HCT116 (cell line): Measurements from ENCODE around the gene NXF1. TPM values are rescaled to one million over a fixed set of nuclear protein-coding genes. Genes with fewer than 3 reads are reported as not detected.

ENCODE experiments used
- ATAC-seq: fragments of 200-7000 bp; cut with Tn5 transposase; 2 replicates; pipeline ENCODE4 v1.9.1; 2020; ENCODE audit warnings: mild to moderate bottlenecking, moderate library complexity
- BruUV-seq: library from RNA; stranded (reverse); fragments of 400-500 nt; replicated peaks from 2 replicates; lab custom pipeline; 2021; lab: Mats Ljungman, UMichigan
- CTCF ChIA-PET: fragments of 300-600 bp; sonication (Branson Sonifier 250); formaldehyde crosslinking; loops from one replicate; lab custom pipeline; 2021; ENCODE audit warnings: antibody characterized with exemption; lab: Charles Lee
- POLR2A ChIA-PET: fragments of 300-600, 350-600 bp; sonication (Branson Sonifier 250); formaldehyde crosslinking; loops from one replicate; lab custom pipeline; 2021; ENCODE audit warnings: antibody characterized with exemption; lab: Charles Lee
- RAD21 ChIA-PET, 2 experiments: fragments of 300-600 bp; sonication (Branson Sonifier 250); formaldehyde crosslinking; loops; one replicate each; lab custom pipeline; 2023; ENCODE audit warnings: low total read pairs in 2 of 2; ENCODE audit not compliant: uncharacterized antibody in 2 of 2, unreplicated experiment in 2 of 2, low non-redundant PET in 1 of 2; lab: Charles Lee
- DNase-seq: peaks from one replicate; pipeline ENCODE4 v3.0.0-alpha.2; 2010; ENCODE audit warnings: low read depth, low spot score
- H2AFZ ChIP-seq: fragments of 200-600 bp; shearing (Covaris generic), sonication (generic); 2 replicates; pipeline ENCODE4 v1.6.1; 2017; ENCODE audit warnings: low read depth, mixed run types, mixed read lengths, antibody characterized with exemption, low read length; ENCODE audit not compliant: poor library complexity, severe bottlenecking
- H3K27ac ChIP-seq: 2 replicates; pipeline ENCODE4 v1.5.1; 2012; ENCODE audit warnings: low read depth, low read length
- H3K27me3 ChIP-seq: fragments of 200-600 bp; sonication (generic); 2 replicates; pipeline ENCODE4 v1.6.1; 2016; ENCODE audit warnings: mixed run types, low read length, mixed read lengths; ENCODE audit not compliant: insufficient read depth
- H3K36me3 ChIP-seq, 2 experiments: fragments of 200-500 bp in 1 of 2; fragments of 200-600 bp in 1 of 2; sonication (Bioruptor generic) in 1 of 2; sonication (generic) in 1 of 2; 2 replicates each; pipeline versions ENCODE4 v1.5.1 to v1.6.1; 2014 to 2016; ENCODE audit warnings: low read length in 2 of 2, inconsistent platforms in 1 of 2, mixed read lengths in 1 of 2, mixed run types in 1 of 2; ENCODE audit not compliant: insufficient read depth in 2 of 2, control insufficient read depth in 1 of 2
- H3K4me1 ChIP-seq, 2 experiments: fragments of 200-600 bp in 1 of 2; sonication (generic) in 1 of 2; 2 replicates each; pipeline versions ENCODE4 v1.5.1 to v1.6.1; 2012 to 2017; ENCODE audit warnings: low read length in 2 of 2, inconsistent platforms in 1 of 2, mild to moderate bottlenecking in 1 of 2, mixed read lengths in 1 of 2, mixed run types in 1 of 2, moderate library complexity in 1 of 2; ENCODE audit not compliant: insufficient read depth in 2 of 2, control insufficient read depth in 1 of 2
- H3K4me2 ChIP-seq: fragments of 200-600 bp; sonication (generic); 2 replicates; pipeline ENCODE4 v1.6.1; 2017; ENCODE audit warnings: mixed run types, low read length, mixed read lengths
- H3K4me3 ChIP-seq, 2 experiments: fragments of 200-600 bp in 1 of 2; sonication (generic) in 1 of 2; replicated peaks in 1 of 2; 2 replicates each; pipeline ENCODE4 v1.5.1; 2011 to 2016; ENCODE audit warnings: low read length in 2 of 2, control low read depth in 1 of 2, low read depth in 1 of 2, mild to moderate bottlenecking in 1 of 2, mixed read lengths in 1 of 2, mixed run types in 1 of 2
- H3K79me2 ChIP-seq: fragments of 200-600 bp; sonication (generic); 2 replicates; pipeline ENCODE4 v1.6.1; 2017; ENCODE audit warnings: mild to moderate bottlenecking, mixed run types, low read length, moderate library complexity, mixed read lengths; ENCODE audit not compliant: insufficient read depth
- H3K9ac ChIP-seq: fragments of 200-600 bp; sonication (generic); 2 replicates; pipeline ENCODE4 v1.6.1; 2016; ENCODE audit warnings: low read length, mixed read lengths
- H3K9me2 ChIP-seq: fragments of 200-600 bp; sonication (generic), shearing (Covaris generic); 2 replicates; pipeline ENCODE4 v1.6.1; 2017; ENCODE audit warnings: mixed run types, mild to moderate bottlenecking, moderate library complexity; ENCODE audit not compliant: insufficient read depth
- H3K9me3 ChIP-seq, 2 experiments: fragments of 200-500 bp in 1 of 2; fragments of 200-600 bp in 1 of 2; sonication (Bioruptor generic) in 1 of 2; sonication (generic) in 1 of 2; 2 replicates each; pipeline ENCODE4 v1.6.1; 2014 to 2017; ENCODE audit warnings: low read length in 2 of 2, mixed read lengths in 2 of 2, inconsistent platforms in 1 of 2, low read depth in 1 of 2, mild to moderate bottlenecking in 1 of 2, mixed run types in 1 of 2, moderate library complexity in 1 of 2; ENCODE audit not compliant: control insufficient read depth in 1 of 2, insufficient read depth in 1 of 2
- H4K20me1 ChIP-seq: fragments of 200-600 bp; sonication (generic), shearing (Covaris generic); 2 replicates; pipeline ENCODE4 v1.6.1; 2017; ENCODE audit warnings: mixed run types, mild to moderate bottlenecking, moderate library complexity; ENCODE audit not compliant: insufficient read depth
- ATF3 ChIP-seq: IDR thresholded peaks from 2 replicates; pipeline ENCODE4 v1.6.1; 2012
- ELF1 ChIP-seq: IDR thresholded peaks from 2 replicates; pipeline ENCODE4 v1.6.1; 2012; ENCODE audit warnings: low read depth, borderline replicate concordance
- RAD21 ChIP-seq: IDR thresholded peaks from 2 replicates; pipeline ENCODE4 v1.6.1; 2012; ENCODE audit warnings: low read depth, mild to moderate bottlenecking
- TCF7L2 ChIP-seq: IDR thresholded peaks from 2 replicates; pipeline ENCODE4 v1.7.0; 2011; ENCODE audit warnings: borderline replicate concordance, inconsistent platforms; ENCODE audit not compliant: insufficient read depth, insufficient read length; ENCODE audit errors: extremely low read depth
- ZBTB33 ChIP-seq: IDR thresholded peaks from 2 replicates; pipeline ENCODE4 v1.6.1; 2011; ENCODE audit warnings: mild to moderate bottlenecking, low read length, moderate library complexity; ENCODE audit not compliant: insufficient replicate concordance; ENCODE audit errors: extremely low read depth
- intact Hi-C: fragments of 100-400 bp; cut with micrococcal nuclease; formaldehyde crosslinking; loops from 2 replicates; pipeline ENCODE4 v1.10.0; 2022
- total RNA-seq: library from RNA; stranded (reverse); gene quantifications from one replicate; pipeline ENCODE4 v1.2.1, GENCODE V29; 2021; ENCODE audit not compliant: unreplicated experiment
- TF ChIP-seq, protein P1 (sequence below), 3 experiments: fragments of 200-600 bp in 1 of 3; sonication (generic) in 1 of 3; IDR thresholded peaks in 2 of 3; conservative IDR thresholded peaks in 1 of 3; 2 replicates each; pipeline ENCODE4 v1.5.1; 2012 to 2017; ENCODE audit warnings: low read depth in 2 of 3, low read length in 2 of 3, antibody characterized with exemption in 1 of 3, borderline replicate concordance in 1 of 3, control low read depth in 1 of 3, mild to moderate bottlenecking in 1 of 3, mixed read lengths in 1 of 3, mixed run types in 1 of 3, moderate library complexity in 1 of 3; ENCODE audit not compliant: insufficient read depth in 1 of 3

NXF1 gene
- total RNA-seq, 1 experiment from 2014 or later = 55.5 TPM

- Histone ChIP-seq H3K27ac (peak overlapping the region; percentile 98), H3K79me2 (peaks cover 45% of the 10 kb centered on the region), H2AFZ (no peak overlapping the region), H3K4me1 (peaks cover 21 to 38% of the 10 kb centered on the region in 2 experiments; a peak in 3 of 4 replicates), H3K4me2 (peak overlapping the region; percentile 91), H3K27me3 (no peaks in the 10 kb centered on the region), H4K20me1 (no peaks in the 10 kb centered on the region), H3K4me3 (peak overlapping the region; percentile 87 to 94), H3K9ac (peak overlapping the region; percentile 41), H3K36me3 (peaks cover 29 to 59% of the 10 kb centered on the region in 2 experiments), H3K9me2 (no peaks in the 10 kb centered on the region), H3K9me3 (no peaks in the 10 kb centered on the region)
- ChIA-PET CTCF (no interaction called here), RAD21 (no interaction called here), POLR2A (interaction anchor here (0.6 to 1.0 kb wide), 3 partner anchors 38 to 56 kb away, joined by 3 to 5 read pairs (median 4); partner anchors contain the start of genes STX5 and ZBTB3)
- intact Hi-C loops = no loop called here
- DNase-seq = no peak
- ATAC-seq = no peak
- BruUV-seq = no TSS peak
- TF ChIP-seq ZBTB33 (no peak), TCF7L2 (no peak), ELF1 (no peak), RAD21 (no peak), ATF3 (no peak)
- TF ChIP-seq, protein P1, sequence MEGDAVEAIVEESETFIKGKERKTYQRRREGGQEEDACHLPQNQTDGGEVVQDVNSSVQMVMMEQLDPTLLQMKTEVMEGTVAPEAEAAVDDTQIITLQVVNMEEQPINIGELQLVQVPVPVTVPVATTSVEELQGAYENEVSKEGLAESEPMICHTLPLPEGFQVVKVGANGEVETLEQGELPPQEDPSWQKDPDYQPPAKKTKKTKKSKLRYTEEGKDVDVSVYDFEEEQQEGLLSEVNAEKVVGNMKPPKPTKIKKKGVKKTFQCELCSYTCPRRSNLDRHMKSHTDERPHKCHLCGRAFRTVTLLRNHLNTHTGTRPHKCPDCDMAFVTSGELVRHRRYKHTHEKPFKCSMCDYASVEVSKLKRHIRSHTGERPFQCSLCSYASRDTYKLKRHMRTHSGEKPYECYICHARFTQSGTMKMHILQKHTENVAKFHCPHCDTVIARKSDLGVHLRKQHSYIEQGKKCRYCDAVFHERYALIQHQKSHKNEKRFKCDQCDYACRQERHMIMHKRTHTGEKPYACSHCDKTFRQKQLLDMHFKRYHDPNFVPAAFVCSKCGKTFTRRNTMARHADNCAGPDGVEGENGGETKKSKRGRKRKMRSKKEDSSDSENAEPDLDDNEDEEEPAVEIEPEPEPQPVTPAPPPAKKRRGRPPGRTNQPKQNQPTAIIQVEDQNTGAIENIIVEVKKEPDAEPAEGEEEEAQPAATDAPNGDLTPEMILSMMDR (IDR thresholded peaks at IDR 0.05 in 2 of 3, conservative IDR thresholded peaks at IDR 0.05 in 1 of 3; ENCODE audit: borderline replicate concordance in 1 of 3, insufficient read depth in 1 of 3, low read depth in 2 of 3, low read length in 2 of 3) = no peak
These were observed 13.1 kb downstream of the NXF1 start for GRCh38 chr11:62792202-62792575.
